ENCODE data around the gene ANO6.

The ANO6 gene

DNA sequence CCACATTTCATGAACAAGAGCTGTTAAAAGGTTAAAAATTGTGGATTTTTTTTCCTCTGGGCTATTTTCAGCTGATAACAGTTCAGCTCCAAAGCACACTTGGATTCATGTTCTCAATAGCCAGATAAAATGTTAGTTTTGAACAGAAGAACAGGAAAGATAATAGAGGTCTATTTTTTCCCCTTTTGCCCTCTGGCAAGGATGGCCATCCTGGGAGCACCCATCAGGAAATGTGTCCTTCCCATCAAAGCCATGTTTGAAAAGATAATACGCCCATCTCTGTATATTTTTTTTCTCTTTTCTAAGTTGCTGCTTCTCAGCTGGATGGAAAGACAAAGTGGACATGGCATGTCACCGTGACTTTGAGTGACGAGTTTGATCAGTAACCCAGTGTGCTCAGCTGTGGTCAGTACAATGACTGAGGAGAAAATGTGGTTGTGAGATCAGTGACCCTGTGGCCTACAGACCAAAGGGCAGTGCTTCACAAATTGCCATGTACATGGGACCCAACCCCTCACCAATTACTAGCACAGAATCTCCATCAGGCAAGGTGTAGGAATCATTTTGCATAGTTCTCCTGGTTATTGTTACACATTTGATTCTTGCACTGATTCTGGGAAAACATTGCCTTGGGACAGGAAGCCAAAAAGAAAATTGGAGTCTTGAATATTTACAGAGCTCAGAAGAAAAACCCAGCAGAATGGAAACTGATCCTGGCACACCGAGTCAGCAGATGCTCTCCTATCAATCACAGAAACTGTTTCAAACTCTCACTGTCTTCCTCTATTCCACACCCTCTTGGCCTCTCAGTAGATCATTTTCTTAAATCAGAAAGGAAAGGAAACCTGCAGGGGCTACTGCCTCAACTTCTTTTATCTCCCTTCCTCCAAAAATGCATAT, 64.3 kb downstream of the ANO6 start:
- no peak for DNase-seq (ENCODE audit: low read depth in 2 of 2)

DNA sequence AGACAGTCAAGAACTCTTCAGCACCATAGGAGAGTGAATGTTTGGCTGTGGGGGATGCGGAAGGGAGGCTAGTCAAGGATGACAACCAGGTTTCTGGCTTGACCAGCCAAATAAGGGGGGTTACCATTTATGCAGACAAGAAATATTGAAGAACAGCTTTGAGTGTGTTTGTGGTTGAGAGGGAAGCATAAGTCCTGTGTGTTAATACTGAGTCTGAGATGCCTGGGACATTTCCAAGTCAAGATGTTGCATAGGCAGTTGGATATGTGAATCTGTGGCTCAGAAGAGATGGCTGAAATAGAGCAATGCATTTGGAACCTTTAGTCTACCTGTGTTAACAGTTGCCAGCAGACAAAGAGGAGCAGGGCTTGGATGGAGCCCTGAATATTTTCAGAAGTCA, 66.1 kb downstream of the ANO6 start:
- no peak for DNase-seq (ENCODE audit: low read depth in 2 of 2)

DNA sequence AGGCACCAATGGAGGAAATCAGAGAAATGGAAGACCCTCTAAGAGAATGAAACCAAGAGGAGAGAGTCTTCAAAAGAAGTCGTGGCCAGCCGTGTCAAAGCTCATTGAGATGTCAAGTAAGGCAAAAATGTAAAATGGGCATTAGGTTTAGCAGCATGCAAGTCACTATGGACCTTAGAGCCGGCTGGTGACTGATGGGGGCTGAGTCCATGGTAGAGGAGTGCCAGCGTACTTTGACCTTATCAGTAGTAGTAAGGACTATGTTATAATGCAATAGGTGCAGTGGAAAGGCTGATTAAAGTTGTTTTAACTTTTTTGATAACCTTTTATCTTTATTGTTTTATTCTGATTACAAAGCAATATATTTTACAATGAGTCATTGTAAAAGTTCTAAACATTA, 66.5 kb downstream of the ANO6 start:
- DNase-seq (ENCODE audit: low read depth in 2 of 2), result no peak

DNA sequence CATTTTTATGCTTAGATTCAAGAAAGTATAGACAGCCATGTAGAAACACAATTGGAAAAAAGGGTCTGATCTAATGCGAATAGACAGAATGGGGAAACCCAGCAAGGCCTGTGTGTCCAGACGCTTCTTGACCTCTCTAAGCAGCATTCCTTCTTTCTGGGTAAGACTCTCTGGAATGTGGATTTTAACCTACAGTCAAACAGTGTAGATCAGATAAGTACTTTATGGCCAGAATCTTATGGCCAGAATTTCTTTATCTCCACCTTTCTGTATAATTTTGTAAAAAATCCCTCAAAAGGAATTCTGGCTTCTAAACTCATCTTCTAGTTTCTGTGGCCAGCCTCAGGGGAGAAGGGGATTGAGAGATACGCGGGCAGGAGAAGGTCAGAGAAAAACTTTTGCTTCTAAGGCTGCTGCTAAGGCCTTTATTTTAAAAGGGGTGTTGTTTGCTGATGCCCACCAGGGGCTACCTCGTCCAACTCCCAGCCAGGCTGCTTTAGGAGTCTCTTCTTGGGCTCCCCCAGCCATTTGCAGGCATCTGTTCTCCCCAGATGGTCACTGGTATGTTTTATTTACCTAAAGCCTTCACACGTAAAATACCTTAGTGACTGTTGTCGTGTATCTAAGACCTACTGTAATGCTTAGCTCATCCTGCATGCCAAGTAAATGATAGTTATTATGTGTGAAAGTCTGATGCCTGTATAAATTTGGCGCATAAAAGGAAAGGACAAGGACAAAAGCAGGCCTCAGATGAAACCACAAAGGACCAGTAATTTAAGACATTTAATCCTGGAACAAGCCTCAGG, 68.4 kb downstream of the ANO6 start:
- DNase-seq (ENCODE audit: low read depth in 2 of 2), result no peak

DNA sequence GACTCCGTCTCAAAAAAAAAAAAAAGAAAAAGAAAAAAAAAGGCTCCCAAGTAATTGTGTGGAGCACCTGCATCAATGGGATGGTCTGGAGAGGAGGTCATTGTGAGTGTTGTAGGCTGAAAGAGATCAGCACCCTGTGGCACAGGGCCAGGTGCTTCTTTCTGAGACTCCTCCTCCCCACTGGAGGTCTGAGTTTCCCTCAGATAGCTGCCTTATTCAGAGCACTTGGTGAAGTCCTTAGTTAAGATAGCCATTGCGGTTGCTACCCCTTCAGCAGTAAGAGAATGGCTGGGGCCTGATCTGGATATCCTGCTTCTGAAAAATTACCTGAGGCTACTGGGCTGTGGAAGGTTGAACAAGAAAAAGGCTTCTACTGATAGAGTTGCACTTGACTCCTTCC, 69.8 kb downstream of the ANO6 start:
- DNase-seq (ENCODE audit: low read depth in 2 of 2), result no peak

DNA sequence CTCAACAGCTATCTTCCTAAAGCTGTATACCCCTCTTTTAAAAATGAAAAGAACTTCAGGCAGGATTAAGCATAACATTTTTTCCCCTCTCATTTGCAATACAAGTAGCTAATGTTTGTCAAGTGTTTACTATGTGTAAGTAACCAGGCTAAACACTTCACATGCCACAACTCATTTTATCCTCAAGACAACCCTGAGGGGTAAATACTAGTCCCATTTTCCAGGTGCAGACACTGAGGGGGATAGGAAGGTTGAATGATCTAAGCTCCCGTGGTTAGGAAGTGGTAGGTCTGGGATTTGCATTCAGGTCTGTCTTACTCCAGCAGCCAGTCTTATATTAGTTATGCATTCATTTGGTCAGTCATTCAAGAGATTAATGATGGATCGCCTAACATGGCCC, 70.7 kb downstream of the ANO6 start:
- DNase-seq (ENCODE audit: low read depth in 2 of 2), result no peak

DNA sequence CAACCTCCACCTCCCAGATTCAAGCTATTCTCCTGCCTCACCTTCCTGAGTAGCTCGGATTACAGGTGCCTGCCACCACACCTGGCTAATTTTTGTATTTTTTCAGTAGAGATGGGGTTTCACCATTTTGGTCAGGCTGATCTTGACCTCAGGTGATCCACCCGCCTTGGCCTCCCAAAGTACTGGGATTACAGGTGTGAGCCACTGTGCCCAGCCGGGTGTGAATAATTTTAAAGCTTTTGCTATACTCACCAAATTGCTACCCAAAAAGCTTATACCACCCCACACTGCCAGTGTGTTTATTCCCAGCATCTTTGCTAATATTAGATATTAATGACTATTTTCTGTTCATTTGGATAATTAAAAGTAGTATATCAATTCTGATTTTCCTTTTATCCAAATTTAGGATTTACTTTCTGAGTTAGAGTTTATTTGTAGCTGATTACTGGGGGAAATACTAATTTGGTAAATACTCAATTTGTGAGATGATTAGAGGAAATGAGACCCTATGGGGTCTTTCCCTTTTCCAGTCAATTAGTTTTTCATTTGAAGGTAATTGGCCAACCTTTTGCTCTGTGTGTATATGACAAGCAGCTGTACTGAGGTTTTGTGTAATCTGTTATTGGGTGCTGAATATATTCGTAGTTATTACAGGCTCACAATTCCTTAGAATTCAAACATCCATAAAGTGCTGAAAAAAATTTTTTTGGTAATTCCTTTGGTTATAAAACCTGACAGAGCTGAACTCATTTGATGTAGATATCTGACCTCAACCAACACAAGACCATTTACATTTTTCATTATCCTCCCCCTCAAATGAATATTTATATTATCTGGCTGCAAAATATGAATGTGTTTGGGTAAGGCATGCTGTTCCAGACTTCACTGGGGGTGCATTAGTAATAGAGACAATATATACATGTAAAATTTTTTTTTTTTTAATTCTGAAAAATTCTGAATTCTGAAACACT, 73.6 kb downstream of the ANO6 start:
- no peak for DNase-seq (ENCODE audit: low read depth in 2 of 2)

DNA sequence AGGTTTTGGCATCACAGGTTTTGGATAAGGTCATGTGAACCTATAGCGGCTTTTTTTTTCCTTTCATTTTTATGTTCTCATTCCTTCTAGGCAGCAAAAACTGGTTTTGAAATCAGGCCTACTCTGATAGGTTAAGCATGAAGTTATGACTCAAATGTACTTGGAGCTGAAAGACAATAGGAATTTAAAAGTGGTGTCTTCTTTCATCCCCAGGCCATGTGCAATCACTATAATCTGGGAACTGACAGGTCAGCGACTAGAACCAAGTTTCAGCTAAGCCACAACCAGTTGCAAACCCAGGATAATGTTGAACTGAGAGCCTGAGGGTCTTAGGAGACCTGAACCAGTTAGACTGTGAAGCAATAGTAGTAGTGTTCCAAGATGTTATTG, 74.3 kb downstream of the ANO6 start:
- no peak for DNase-seq (ENCODE audit: low read depth in 2 of 2)

DNA sequence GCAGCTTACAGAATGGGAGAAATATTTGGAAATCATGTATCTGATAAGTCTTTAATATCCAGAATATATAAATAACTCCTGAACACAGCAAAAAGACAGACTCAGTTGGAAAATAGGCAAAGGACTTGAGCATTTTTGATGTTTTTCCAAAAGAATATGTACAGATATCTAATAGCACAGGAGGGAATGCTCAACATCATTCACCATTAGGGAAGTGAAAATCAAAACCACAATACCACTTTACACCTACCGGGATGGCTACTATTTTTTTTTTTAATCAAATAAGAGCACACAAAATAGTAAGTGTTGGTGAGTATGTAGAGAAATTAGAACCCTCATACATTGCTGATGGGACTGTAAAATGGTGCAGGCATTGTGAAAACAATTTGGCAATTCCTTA, 75.6 kb downstream of the ANO6 start:
- DNase-seq (ENCODE audit: low read depth in 2 of 2), result no peak

DNA sequence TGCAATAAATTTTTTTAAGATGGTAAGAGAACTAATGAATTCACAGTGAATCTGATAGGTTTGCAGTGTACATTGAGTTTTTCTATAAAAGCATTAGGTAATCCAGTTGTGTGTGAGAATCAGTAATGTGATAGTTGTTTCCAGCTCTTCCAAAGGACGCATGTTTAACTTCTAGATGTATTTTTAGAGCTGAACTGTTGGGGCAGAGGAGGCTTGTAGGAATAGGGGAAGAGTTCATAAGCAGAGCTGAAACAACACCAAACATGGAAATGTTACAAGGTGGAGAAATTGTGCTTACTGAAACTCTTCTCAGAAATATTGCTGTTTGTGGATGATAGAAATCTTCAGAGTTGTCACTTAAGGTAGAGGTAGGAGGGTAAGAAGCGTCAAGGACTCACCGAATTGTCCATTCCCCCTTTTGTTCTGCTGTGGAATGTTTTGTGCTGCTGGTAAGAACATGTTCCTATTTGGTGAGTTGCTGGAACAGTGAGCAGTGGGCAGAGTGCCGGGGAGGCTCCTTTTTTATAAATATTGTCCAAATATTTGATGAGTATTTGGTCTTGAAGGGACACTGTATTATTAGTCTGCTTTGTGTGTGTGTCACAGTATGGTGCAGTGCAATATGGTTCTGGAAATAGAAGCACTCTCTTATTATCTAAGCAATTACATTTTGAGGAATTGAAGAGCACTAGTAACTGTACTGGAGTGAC, 76.7 kb downstream of the ANO6 start:
- no peak for DNase-seq (ENCODE audit: low read depth in 2 of 2)

DNA sequence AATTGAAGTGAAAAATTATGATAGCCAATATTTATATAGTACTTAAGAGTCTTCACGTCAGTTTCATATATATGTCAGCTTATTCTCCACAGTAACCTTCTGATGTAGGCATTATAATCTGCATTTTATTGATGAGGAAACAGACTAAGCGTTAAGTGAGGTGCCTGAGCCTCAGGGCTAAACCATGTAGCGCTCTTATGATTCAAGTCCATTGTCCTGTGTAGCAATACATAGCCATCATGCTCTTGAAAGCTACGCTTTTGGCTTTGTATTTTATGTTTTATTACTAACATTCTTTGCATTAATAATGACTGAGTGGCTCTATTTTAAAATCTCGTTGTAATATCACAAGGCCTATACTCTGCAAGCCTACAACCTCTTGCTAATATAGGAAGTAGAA, 79.0 kb downstream of the ANO6 start:
- no peak for DNase-seq (ENCODE audit: low read depth in 2 of 2)

DNA sequence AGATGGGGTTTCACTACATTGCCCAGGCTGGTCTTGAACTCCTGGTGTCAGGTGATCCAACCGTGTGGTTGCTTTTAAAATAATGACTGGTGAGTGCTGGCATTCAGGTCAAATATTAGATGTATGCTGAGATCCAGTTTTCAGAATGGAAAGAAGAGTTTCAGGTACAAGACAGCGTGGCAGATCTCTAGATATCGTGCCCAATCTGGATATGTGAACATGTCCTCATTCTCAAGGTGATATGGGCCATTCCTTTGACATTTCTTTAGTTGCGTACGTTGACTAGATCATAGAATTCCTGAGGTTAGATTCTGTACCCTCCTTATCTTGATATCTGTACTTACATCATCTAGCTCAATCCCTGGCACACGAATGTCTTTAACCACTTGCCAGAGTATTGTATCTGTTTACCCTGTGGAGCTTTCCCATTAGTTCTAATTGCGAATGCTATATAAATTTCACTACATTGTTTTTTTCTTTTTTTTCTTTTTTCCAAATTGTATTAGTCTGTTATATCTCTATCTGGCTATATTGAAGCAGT, 80.2 kb downstream of the ANO6 start:
- no peak for DNase-seq (ENCODE audit: low read depth in 2 of 2)

DNA sequence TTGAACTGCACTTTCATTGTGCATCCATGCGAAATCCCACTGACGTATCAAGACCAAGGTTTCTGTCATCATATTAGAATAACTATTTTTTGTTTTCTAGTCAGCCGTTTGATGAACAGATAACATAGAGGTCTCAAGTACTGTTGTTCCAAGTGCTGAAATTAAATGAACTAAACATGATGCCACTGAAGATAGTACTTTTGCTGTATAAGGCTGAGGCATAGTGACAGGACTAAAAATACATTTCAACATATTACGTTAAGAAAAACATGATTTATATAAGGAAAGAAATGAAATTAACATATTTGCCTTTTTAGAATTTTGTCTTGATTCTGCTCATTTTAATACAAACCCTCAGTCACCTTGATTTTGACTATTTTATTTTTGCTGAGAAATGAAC, 82.2 kb downstream of the ANO6 start:
- DNase-seq (ENCODE audit: low read depth in 2 of 2), result no peak

DNA sequence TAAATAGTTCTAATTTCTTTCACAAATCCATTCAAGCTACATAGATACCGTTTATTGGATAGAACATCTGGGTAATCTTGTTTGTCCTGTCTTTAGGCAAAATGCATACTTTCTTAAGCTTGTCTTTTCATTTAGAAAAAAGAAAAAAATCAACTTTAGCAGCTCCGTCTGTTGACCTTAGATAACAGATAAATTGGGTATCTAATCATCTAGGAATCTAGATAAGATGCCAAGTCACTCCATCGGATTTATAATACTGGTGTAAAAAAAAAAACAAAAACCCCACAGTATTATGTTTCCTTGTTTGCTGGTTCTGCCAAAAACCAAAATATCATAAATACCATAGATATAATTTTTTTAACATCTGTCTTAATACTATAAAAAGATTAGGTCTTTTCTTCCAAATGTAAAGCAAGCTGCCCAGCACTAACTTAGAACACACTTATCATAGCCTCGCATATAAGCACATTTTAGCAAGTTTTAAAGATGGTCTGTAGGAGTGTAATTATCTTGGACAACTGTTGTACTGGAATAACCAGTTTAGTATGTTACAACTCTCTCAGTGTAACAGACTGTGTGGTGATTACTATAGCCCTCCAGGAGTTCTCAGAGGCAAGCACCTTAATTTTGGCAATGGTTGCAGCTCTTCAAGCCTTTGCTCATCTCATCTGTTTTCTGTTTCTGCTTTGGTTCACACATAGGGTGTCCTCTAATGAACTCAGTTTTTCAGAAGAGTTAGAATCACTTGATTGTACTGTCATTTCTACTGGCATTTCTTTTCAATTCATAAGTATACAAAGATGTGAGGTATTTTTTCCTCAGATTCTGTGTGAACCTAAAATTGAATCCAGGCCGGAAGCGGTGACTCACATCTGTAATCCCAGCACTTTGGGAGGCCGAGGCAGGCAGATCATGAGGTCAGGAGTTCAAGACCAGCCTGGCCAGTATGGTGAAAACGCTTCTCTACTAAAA, 83.1 kb downstream of the ANO6 start:
- DNase-seq (ENCODE audit: low read depth in 2 of 2), result no peak

DNA sequence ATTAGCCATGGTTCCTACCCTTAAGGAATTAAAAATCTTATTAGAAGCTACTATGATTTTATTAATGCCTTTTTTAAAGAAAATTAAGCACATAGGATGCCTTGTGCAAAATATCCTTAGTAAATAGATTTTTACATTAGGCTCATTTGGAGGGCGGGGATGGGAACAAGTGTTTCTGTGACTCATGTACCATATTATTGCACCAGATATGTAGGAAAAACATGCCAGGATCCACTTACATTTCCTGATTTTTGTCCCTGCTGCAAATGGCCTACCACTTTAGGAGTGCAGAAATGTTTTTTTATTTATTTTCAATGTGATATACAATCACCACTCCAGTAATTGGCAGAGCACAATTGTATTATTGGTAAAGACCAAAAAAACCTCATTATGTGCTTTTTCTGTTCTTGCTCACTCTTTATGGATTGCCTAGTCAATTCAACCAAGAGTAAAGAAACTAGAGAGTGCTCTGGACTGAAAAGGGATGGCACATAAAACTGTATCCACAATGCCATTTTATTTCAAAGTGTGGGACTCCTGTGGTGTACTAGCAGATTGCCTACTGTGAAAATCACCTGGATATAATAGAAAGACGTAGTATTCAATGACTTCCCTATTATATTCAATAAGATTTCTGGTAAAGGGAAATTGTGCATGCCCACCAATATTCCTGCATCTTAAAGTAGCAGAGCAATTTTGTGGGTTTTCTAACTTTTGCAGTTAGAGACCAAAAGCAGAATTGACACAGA, 86.9 kb downstream of the ANO6 start:
- no peak for DNase-seq (ENCODE audit: low read depth in 2 of 2)

DNA sequence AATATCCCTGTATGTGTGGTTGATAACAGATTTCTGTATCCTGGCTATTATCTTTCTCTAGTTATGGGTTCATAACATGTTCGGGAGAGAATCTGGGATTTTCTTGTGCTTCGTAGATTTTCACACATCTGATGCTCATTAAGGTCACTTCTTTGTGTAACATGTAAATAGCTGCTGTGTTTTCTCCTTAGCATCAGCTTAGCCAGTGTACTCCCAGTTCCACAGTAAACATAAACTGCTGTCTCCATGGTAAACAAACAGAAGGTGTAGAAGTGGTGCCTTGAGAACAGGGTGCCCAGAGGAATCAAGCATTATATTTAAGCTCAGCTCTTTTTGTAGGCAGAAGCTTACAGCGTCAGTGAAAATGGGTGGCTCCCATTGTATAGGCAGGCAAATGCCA, 88.0 kb downstream of the ANO6 start:
- DNase-seq (ENCODE audit: low read depth in 2 of 2), result no peak

DNA sequence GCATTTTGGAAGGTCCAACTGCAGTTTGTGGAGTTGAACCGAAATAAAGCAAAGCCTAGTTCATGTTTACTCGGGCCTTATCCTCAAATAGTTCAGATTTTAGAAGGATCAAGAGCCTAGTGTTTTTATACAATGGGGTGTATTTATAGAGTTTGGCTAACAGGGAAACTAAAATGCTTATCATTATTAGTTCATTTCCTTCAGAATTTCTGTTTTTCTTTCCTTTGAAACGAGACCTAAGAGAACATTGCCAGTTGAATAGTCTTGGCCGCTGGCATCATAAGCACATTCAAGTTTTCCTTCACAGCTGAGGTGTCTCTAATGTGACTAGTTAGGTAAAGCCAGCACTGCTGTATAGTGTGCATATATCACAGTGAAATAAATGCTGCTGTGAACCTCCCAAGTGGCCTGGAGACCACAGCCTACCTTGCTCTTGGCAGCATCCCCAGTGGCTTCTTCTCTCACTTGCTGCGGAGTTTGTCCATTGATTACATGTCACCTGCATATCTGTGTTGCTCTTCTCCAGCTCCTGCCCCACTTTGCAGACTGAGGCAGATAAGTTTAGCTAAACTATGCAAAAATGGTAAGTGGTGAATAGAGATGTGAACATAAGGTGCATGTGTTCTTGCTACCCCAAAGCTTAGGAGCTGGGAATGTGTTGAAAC, 88.8 kb downstream of the ANO6 start:
- no peak for DNase-seq (ENCODE audit: low read depth in 2 of 2)

DNA sequence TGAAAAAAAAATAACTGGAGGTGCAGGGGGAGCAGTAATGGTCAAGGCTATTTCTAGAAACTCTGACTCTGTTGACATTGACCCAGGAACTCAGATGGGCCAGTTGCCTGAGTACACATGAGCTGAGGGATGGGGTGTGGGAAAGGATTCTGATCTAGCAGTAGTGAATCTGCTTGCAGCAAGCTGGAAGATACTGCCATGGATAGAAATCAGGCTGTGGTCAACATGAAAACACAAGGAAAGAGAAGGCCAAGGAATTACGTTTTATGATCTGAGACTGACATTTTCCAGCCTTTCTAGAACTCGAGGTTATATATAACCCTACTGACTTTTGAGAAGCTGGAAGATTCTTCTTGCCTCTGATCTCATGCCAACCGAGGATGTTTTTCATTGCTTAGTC, 90.0 kb downstream of the ANO6 start:
- no peak for DNase-seq (ENCODE audit: low read depth in 2 of 2)
